SK-N-SH (cell line): ENCODE results near the gene ARHGAP40.

Experiments
- CTCF ChIP-seq: fragments of 200-600 bp; sonication (generic); IDR thresholded peaks from 2 replicates; pipeline ENCODE4 v1.6.1; 2017; ENCODE audit warnings: antibody characterized with exemption, mild to moderate bottlenecking, moderate library complexity
- JUND ChIP-seq: IDR thresholded peaks from 2 replicates; pipeline ENCODE4 v1.4.0; 2012
- MXI1 ChIP-seq: IDR thresholded peaks from 2 replicates; pipeline ENCODE4 v1.6.1; 2012; ENCODE audit warnings: mild to moderate bottlenecking, low read depth, low read length, improper control_type of control experiment
- PBX3 ChIP-seq: IDR thresholded peaks from 2 replicates; pipeline ENCODE4; 2012
- RXRA ChIP-seq: IDR thresholded peaks from 2 replicates; pipeline ENCODE4 v1.4.0; 2012; ENCODE audit warnings: low read depth, mild to moderate bottlenecking, borderline replicate concordance
- SMC3 ChIP-seq: IDR thresholded peaks from 2 replicates; pipeline ENCODE4 v1.6.1; 2012; ENCODE audit warnings: low read depth, low read length, improper control_type of control experiment
- TAF1 ChIP-seq: IDR thresholded peaks from 2 replicates; pipeline ENCODE4 v1.6.1; 2012; ENCODE audit warnings: low read depth, mild to moderate bottlenecking, low read length, moderate library complexity, borderline replicate concordance
- TF ChIP-seq, protein P1 (sequence below): fragments of 150-350 bp; IDR thresholded peaks from 2 replicates; pipeline ENCODE4 v1.6.1; 2016; ENCODE audit warnings: mild to moderate bottlenecking, low read depth, low read length
- TF ChIP-seq, protein P2 (sequence below): IDR thresholded peaks from 2 replicates; pipeline ENCODE4 v1.6.1; 2012; ENCODE audit warnings: mild to moderate bottlenecking, low read depth, low read length, moderate library complexity

DNA sequence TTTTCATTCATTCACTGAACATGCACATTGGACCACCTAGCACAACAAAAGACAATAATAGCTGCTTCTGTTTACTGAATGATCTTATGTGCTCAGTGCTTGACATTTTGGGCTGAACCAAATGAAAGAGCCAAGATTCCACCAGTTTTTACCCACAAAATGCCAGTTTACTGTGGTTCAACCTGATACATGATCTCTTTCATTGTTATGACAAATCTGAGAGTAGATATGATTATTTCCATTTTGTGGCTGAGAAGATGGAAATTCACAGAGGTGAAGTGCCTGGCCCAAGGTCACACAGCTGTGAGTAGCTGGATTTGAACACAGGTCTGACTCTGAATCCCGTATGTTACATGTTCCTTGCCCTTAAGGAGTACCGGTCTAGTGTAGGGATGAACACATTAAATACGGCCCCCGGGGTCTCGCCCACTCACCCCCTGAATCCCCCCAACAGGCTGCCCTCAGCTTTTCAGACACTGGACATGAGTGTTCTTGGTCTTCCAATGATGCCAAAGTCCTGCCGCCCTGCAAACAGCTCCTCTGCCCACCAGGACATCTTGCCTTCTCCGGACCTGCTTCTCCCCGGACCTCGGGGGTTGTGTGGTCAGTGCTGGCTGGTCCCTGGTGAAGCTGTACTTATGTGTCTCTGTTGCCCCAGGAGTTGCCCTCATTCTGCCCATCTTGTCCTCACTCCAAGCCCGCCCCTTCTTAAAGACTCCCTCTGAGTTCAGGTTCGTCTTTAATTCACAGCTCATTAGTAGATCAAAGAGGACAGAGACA lies 64.1 kb downstream of the ARHGAP40 start:
- TF ChIP-seq SMC3 (no peak), CTCF (no peak), MXI1 (no peak), JUND (no peak), RXRA (no peak), PBX3 (no peak), TAF1 (no peak)
- TF ChIP-seq, protein P1, sequence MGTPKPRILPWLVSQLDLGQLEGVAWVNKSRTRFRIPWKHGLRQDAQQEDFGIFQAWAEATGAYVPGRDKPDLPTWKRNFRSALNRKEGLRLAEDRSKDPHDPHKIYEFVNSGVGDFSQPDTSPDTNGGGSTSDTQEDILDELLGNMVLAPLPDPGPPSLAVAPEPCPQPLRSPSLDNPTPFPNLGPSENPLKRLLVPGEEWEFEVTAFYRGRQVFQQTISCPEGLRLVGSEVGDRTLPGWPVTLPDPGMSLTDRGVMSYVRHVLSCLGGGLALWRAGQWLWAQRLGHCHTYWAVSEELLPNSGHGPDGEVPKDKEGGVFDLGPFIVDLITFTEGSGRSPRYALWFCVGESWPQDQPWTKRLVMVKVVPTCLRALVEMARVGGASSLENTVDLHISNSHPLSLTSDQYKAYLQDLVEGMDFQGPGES = no peak
- TF ChIP-seq, protein P2, sequence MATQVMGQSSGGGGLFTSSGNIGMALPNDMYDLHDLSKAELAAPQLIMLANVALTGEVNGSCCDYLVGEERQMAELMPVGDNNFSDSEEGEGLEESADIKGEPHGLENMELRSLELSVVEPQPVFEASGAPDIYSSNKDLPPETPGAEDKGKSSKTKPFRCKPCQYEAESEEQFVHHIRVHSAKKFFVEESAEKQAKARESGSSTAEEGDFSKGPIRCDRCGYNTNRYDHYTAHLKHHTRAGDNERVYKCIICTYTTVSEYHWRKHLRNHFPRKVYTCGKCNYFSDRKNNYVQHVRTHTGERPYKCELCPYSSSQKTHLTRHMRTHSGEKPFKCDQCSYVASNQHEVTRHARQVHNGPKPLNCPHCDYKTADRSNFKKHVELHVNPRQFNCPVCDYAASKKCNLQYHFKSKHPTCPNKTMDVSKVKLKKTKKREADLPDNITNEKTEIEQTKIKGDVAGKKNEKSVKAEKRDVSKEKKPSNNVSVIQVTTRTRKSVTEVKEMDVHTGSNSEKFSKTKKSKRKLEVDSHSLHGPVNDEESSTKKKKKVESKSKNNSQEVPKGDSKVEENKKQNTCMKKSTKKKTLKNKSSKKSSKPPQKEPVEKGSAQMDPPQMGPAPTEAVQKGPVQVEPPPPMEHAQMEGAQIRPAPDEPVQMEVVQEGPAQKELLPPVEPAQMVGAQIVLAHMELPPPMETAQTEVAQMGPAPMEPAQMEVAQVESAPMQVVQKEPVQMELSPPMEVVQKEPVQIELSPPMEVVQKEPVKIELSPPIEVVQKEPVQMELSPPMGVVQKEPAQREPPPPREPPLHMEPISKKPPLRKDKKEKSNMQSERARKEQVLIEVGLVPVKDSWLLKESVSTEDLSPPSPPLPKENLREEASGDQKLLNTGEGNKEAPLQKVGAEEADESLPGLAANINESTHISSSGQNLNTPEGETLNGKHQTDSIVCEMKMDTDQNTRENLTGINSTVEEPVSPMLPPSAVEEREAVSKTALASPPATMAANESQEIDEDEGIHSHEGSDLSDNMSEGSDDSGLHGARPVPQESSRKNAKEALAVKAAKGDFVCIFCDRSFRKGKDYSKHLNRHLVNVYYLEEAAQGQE = no peak
